ENCODE data around the gene PDIA5. TPM values are rescaled to one million over a fixed set of nuclear protein-coding genes. Genes with fewer than 3 reads are reported as not detected.

Gene PDIA5
- total and polyA plus RNA-seq, 2 of the 4 experiments (the other 2 are of a cell fraction), result 19.4 to 42.0 TPM

DNA sequence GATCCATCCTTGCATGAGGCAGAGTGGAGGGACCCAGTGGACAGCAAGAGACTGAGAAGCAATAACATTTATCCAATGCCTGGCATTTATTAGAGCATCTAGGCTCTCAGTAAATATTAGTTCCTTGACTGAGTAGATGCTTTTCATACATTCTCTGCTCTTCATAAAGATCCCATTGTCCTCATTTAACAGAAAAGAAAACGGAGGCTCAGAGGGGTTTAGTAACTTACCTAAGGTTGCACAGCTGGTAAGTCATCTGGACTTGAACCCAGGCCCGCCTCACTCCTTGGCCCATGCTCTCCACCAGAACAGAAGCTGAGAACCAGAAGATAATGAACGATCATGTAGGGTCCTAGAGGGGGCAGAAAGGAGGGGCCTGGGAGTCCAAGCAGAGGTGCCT lies 82.7 kb downstream of the PDIA5 start:
- Histone ChIP-seq H3K79me1 (ENCODE audit: low read depth in 1 of 2, low read length in 2 of 2) (no peaks in the 10 kb centered on the region; a peak in 1 of 4 replicates), H3K14ac (replicated peaks; ENCODE audit: low read depth, low read length) (no peak overlapping the region), H3K18ac (ENCODE audit: low read depth, low read length) (no peak overlapping the region), H2AFZ (replicated peaks; ENCODE audit: low read length, poor library complexity) (no peak overlapping the region), H4K91ac (ENCODE audit: insufficient read depth, low read depth, low read length) (no peak overlapping the region), H3K4ac (ENCODE audit: low read depth, low read length) (no peak overlapping the region), H3K9me3 (ENCODE audit: control insufficient read depth, insufficient read depth, low read length) (no peaks in the 10 kb centered on the region), H4K20me1 (ENCODE audit: insufficient read depth, low read length) (no peaks in the 10 kb centered on the region; the same call in 1 of the 2 replicates), H3K56ac (ENCODE audit: extremely low read depth, insufficient read depth, low read length) (no peak overlapping the region), H2BK120ac (ENCODE audit: low read depth, low read length) (no peak overlapping the region), H3K27ac (ENCODE audit: insufficient read depth, low read length) (no peak overlapping the region), H2BK20ac (ENCODE audit: low read depth, low read length) (no peak overlapping the region), H3K4me3 (ENCODE audit: insufficient read depth, low read depth, low read length) (no peak overlapping the region), H3K9me1 (ENCODE audit: insufficient read depth, low read length) (no peaks in the 10 kb centered on the region; the same call in 1 of the 2 replicates), H3K4me2 (ENCODE audit: low read depth, low read length) (no peak overlapping the region), H3K4me1 (ENCODE audit: control insufficient read depth, insufficient read depth, low read length) (no peaks in the 10 kb centered on the region), H4K8ac (ENCODE audit: low read depth in 2 of 2, low read length in 2 of 2) (no peak overlapping the region), H2BK15ac (ENCODE audit: low read depth, low read length) (no peak overlapping the region), H2AK9ac (replicated peaks; ENCODE audit: low read depth, low read length, poor library complexity) (no peak overlapping the region), H3K27me3 (ENCODE audit: control insufficient read depth, insufficient read depth, low read length) (no peaks in the 10 kb centered on the region), H4K5ac (ENCODE audit: low read depth, low read length) (no peak overlapping the region), H2AK5ac (ENCODE audit: low read depth, low read length) (no peak overlapping the region), H3K9ac (ENCODE audit: low read depth, low read length) (no peak overlapping the region), H3K23ac (ENCODE audit: low read depth, low read length) (no peak overlapping the region), H3K36me3 (ENCODE audit: control insufficient read depth, insufficient read depth, low read length) (peaks cover 57% of the 10 kb centered on the region), H2BK5ac (ENCODE audit: low read depth, low read length, poor library complexity, severe bottlenecking) (no peak overlapping the region)
- DNase-seq (no peak), ATAC-seq (ENCODE audit: low read depth) (no peak)
- CTCF ChIA-PET, result no interaction called here
- 80% methylated on average over 1 of the region's 3 CpGs; no CpG with 5 or more reads in 1 of the 2 experiments for WGBS, 2 experiments (ENCODE audit: extremely low coverage in 2 of 2, insufficient read length in 1 of 2)
- dilution Hi-C loops (cut with HindIII; ENCODE audit: low sequenced_read_pairs, unreplicated experiment), result no loop called here
- POLR2A ChIA-PET (ENCODE audit: unreplicated experiment), result no interaction called here
- no peak for TF ChIP-seq ELK1 (IDR thresholded peaks at IDR 0.05; ENCODE audit: borderline replicate concordance, low read depth, low read length)
- no peak for TF ChIP-seq USF2 (IDR thresholded peaks at IDR 0.05; ENCODE audit: low read depth, low read length)
- no peak for TF ChIP-seq RFX5 (IDR thresholded peaks at IDR 0.05; ENCODE audit: low read depth, low read length)
- TF ChIP-seq, protein P1, sequence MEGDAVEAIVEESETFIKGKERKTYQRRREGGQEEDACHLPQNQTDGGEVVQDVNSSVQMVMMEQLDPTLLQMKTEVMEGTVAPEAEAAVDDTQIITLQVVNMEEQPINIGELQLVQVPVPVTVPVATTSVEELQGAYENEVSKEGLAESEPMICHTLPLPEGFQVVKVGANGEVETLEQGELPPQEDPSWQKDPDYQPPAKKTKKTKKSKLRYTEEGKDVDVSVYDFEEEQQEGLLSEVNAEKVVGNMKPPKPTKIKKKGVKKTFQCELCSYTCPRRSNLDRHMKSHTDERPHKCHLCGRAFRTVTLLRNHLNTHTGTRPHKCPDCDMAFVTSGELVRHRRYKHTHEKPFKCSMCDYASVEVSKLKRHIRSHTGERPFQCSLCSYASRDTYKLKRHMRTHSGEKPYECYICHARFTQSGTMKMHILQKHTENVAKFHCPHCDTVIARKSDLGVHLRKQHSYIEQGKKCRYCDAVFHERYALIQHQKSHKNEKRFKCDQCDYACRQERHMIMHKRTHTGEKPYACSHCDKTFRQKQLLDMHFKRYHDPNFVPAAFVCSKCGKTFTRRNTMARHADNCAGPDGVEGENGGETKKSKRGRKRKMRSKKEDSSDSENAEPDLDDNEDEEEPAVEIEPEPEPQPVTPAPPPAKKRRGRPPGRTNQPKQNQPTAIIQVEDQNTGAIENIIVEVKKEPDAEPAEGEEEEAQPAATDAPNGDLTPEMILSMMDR (conservative IDR thresholded peaks at IDR 0.05; ENCODE audit: low read depth, low read length), result no peak
- no peak for TF ChIP-seq MXI1 (IDR thresholded peaks at IDR 0.05; ENCODE audit: borderline replicate concordance, low read depth, low read length)
- TF ChIP-seq NFE2L2 (IDR thresholded peaks at IDR 0.05; ENCODE audit: low read depth, low read length), result no peak
- no peak for TF ChIP-seq FOS (IDR thresholded peaks at IDR 0.05; ENCODE audit: low read depth, low read length)
- no peak for TF ChIP-seq RAD21 (IDR thresholded peaks at IDR 0.05; ENCODE audit: low read length)
- TF ChIP-seq CEBPB (IDR thresholded peaks at IDR 0.05; ENCODE audit: low read depth, low read length), result no peak
- no peak for TF ChIP-seq RCOR1 (IDR thresholded peaks at IDR 0.05; ENCODE audit: insufficient replicate concordance, low read length)
- no peak for TF ChIP-seq MAFK (IDR thresholded peaks at IDR 0.05; ENCODE audit: low read depth, low read length)
- TF ChIP-seq SMC3 (IDR thresholded peaks at IDR 0.05; ENCODE audit: low read depth, low read length), result no peak
- no peak for TF ChIP-seq MAZ (IDR thresholded peaks at IDR 0.05; ENCODE audit: borderline replicate concordance, low read depth, low read length)
- TF ChIP-seq CHD1 (IDR thresholded peaks at IDR 0.05; ENCODE audit: low read depth, low read length), result no peak
- in situ Hi-C loops (cut with MboI; ENCODE audit: low sequenced_read_pairs), result no loop called here
- BruUV-seq (replicated peaks), result no TSS peak
- intact Hi-C loops (cut with micrococcal nuclease), result no loop called here
